Keratinocyte (primary cell): ENCODE measurements around the gene EPHB2.

Experiments
- CTCF ChIP-seq, 3 experiments: IDR thresholded peaks in 1 of 3; conservative IDR thresholded peaks in 1 of 3; optimal IDR thresholded peaks in 1 of 3; 2 replicates in 2 of 3; 3 replicates in 1 of 3; pipeline versions ENCODE3 to v1.5.1; 2011; ENCODE audit warnings: low read length in 3 of 3, mild to moderate bottlenecking in 3 of 3, moderate library complexity in 2 of 3, control low read depth in 1 of 3, inconsistent platforms in 1 of 3; ENCODE audit not compliant: insufficient read depth in 2 of 3; ENCODE audit errors: extremely low read depth in 1 of 3
- EZH2 ChIP-seq: IDR thresholded peaks from one replicate; pipeline ENCODE4 v1.6.1; 2012; ENCODE audit warnings: inconsistent platforms, mild to moderate bottlenecking, low read length, moderate library complexity

- TF ChIP-seq CTCF (optimal IDR thresholded peaks at IDR 0.05 in 1 of 3, IDR thresholded peaks at IDR 0.05 in 1 of 3, conservative IDR thresholded peaks at IDR 0.05 in 1 of 3; ENCODE audit: extremely low read depth in 1 of 3, insufficient read depth in 2 of 3, low read length in 3 of 3) (no peak), EZH2 (no peak)
These were observed 29.9 kb upstream of the EPHB2 start for GRCh38 chr1:22680726-22681125.
